Trophoblast cell (in vitro differentiated cells and primary cell): ENCODE results near the gene AVPR1A.

Source experiments
- DNase-seq, 2 donors: peaks; one replicate each; pipeline ENCODE4 v3.0.0-alpha.2; 2016
- H2AFZ ChIP-seq: 2 replicates; pipeline ENCODE4 v1.6.1; 2013; ENCODE audit warnings: low read length, moderate library complexity, mild to moderate bottlenecking; ENCODE audit not compliant: insufficient read depth, poor library complexity
- H2AK5ac ChIP-seq: 2 replicates; pipeline ENCODE4 v1.6.1; 2013; ENCODE audit warnings: mild to moderate bottlenecking, low read length
- H2BK120ac ChIP-seq: 2 replicates; pipeline ENCODE4 v1.6.1; 2013; ENCODE audit warnings: low read length, mild to moderate bottlenecking, moderate library complexity; ENCODE audit not compliant: insufficient read depth, poor library complexity
- H2BK12ac ChIP-seq: 2 replicates; pipeline ENCODE4 v1.6.1; 2013; ENCODE audit warnings: mild to moderate bottlenecking, low read length, moderate library complexity
- H2BK5ac ChIP-seq: 2 replicates; pipeline ENCODE4 v1.6.1; 2013; ENCODE audit warnings: low read length, low read depth, moderate library complexity, mild to moderate bottlenecking; ENCODE audit not compliant: poor library complexity
- H3K14ac ChIP-seq: 2 replicates; pipeline ENCODE4 v1.6.1; 2013; ENCODE audit warnings: mild to moderate bottlenecking, low read length
- H3K18ac ChIP-seq: 2 replicates; pipeline ENCODE4 v1.6.1; 2013; ENCODE audit warnings: mild to moderate bottlenecking, low read length
- H3K23ac ChIP-seq: 2 replicates; pipeline ENCODE4 v1.6.1; 2013; ENCODE audit warnings: low read length
- H3K27ac ChIP-seq: 2 replicates; pipeline ENCODE4 v1.5.1; 2013; ENCODE audit warnings: low read depth, mild to moderate bottlenecking, inconsistent platforms, low read length, moderate library complexity
- H3K27me3 ChIP-seq: 2 replicates; pipeline ENCODE4 v1.6.1; 2013; ENCODE audit warnings: inconsistent platforms, mild to moderate bottlenecking, low read length, moderate library complexity; ENCODE audit not compliant: insufficient read depth
- H3K36me3 ChIP-seq, 2 experiments: 1 replicate in 1 of 2; 2 replicates in 1 of 2; pipeline ENCODE4 v1.6.1; 2013; ENCODE audit warnings: low read length in 2 of 2, mild to moderate bottlenecking in 2 of 2, moderate library complexity in 1 of 2; ENCODE audit not compliant: insufficient read depth in 2 of 2, control insufficient read depth in 1 of 2
- H3K4ac ChIP-seq: 2 replicates; pipeline ENCODE4 v1.6.1; 2013; ENCODE audit warnings: low read depth, mild to moderate bottlenecking, low read length, moderate library complexity
- H3K4me1 ChIP-seq, 2 experiments: 1 replicate in 1 of 2; 2 replicates in 1 of 2; pipeline ENCODE4 v1.6.1; 2013; ENCODE audit warnings: low read length in 2 of 2, mild to moderate bottlenecking in 2 of 2, moderate library complexity in 1 of 2; ENCODE audit not compliant: insufficient read depth in 2 of 2, control insufficient read depth in 1 of 2
- H3K4me2 ChIP-seq: 2 replicates; pipeline ENCODE4 v1.6.1; 2013; ENCODE audit warnings: inconsistent platforms, mild to moderate bottlenecking, low read length, moderate library complexity
- H3K4me3 ChIP-seq: 2 replicates; pipeline ENCODE4 v1.5.1; 2013; ENCODE audit warnings: mild to moderate bottlenecking, low read depth, low read length, inconsistent platforms
- H3K79me1 ChIP-seq: one replicate; pipeline ENCODE4 v1.6.1; 2013; ENCODE audit warnings: low read length
- H3K79me2 ChIP-seq: 2 replicates; pipeline ENCODE4 v1.6.1; 2013; ENCODE audit warnings: low read length, mild to moderate bottlenecking; ENCODE audit not compliant: control insufficient read depth, insufficient read depth, poor library complexity
- H3K9ac ChIP-seq: 2 replicates; pipeline ENCODE4 v1.6.1; 2013; ENCODE audit warnings: mild to moderate bottlenecking, low read length
- H3K9me3 ChIP-seq: 2 replicates; pipeline ENCODE4 v1.6.1; 2013; ENCODE audit warnings: low read depth, mild to moderate bottlenecking, control low read depth, inconsistent platforms, low read length; ENCODE audit not compliant: insufficient read depth
- H4K12ac ChIP-seq: 2 replicates; pipeline ENCODE4 v1.6.1; 2013; ENCODE audit warnings: low read depth, mild to moderate bottlenecking, low read length, moderate library complexity
- H4K8ac ChIP-seq: 2 replicates; pipeline ENCODE4 v1.6.1; 2013; ENCODE audit warnings: low read depth, mild to moderate bottlenecking, low read length, moderate library complexity
- H4K91ac ChIP-seq: one replicate; pipeline ENCODE4 v1.6.1; 2013; ENCODE audit warnings: low read depth, mild to moderate bottlenecking, low read length, moderate library complexity
- WGBS: extraction: QIAGEN DNeasy Blood & Tissue Kit; methylation state at CpG from one replicate; pipeline ENCODE4 v1.1.7; 2013; ENCODE audit warnings: missing lambda C conversion rate; ENCODE audit not compliant: insufficient read length, insufficient coverage; ENCODE audit errors: extremely low coverage; 5-methylcytosine and 5-hydroxymethylcytosine counted together

AVPR1A gene

DNA sequence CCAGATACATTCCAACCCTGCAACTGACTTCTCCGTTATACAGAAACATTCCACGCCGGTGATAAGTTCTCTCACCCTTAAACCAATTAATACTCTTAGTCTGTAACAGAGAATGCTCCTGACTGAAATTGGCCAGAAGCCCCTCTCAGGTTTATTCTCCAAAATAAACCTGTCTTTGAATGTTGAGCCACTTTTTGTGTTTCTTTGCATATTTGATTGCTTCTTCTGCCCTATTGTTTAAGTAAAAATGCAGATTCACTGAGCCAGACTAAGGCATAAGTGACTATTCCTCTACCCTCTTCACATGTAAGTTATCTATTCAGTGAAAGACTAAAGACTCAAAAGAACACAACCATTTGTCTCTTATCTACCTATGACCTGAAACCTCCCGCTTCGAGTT is 3.6 kb upstream of the AVPR1A start:
- H3K4me1 ChIP-seq = peaks cover 13 to 20% of the 10 kb centered on the region in 2 experiments
- no peak overlapping the region for H3K4me2 ChIP-seq
- peaks cover 11% of the 10 kb centered on the region for H3K9me3 ChIP-seq
- DNase-seq = no peak
- no peak overlapping the region for H3K4me3 ChIP-seq
- no peak overlapping the region for H2BK5ac ChIP-seq
- no peak overlapping the region for H4K12ac ChIP-seq
- no peak overlapping the region for H4K91ac ChIP-seq
- H2BK12ac ChIP-seq = no peak overlapping the region
- H3K9ac ChIP-seq = no peak overlapping the region
- no peaks in the 10 kb centered on the region for H3K79me2 ChIP-seq
- H3K23ac ChIP-seq = no peak overlapping the region
- no peak overlapping the region for H2BK120ac ChIP-seq
- no peak overlapping the region for H3K18ac ChIP-seq
- H4K8ac ChIP-seq = no peak overlapping the region
- no peak overlapping the region for H3K4ac ChIP-seq
- no peaks in the 10 kb centered on the region for H3K36me3 ChIP-seq
- no peaks in the 10 kb centered on the region for H3K79me1 ChIP-seq
- H3K27ac ChIP-seq = no peak overlapping the region
- peaks cover 20% of the 10 kb centered on the region for H3K27me3 ChIP-seq
- H3K14ac ChIP-seq = no peak overlapping the region
- no peak overlapping the region for H2AFZ ChIP-seq
- H2AK5ac ChIP-seq = no peak overlapping the region
- no CpG with 5 or more reads among the region's 5 CpGs for WGBS

DNA sequence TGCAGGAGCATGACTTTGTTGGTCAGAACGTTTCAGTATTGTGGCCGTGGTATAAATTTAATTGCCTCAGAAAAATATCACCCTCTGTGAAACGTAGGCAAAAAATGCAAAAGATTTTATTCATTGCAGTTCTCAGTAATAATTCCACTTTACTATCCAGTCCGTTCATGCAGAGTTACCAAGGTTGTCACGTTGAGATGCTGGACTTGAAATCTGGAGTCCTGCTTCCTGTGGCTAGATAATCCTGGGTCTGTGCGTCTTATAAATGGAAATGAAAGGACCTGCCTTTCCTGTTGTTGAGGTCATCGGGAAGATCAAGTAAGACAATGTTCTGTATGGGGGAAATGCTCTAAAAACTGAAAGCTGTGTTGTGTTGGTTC is 1.3 kb upstream of the AVPR1A start:
- Histone ChIP-seq H2BK120ac (no peak overlapping the region), H3K4me2 (peak overlapping the region; percentile 71), H2AK5ac (no peak overlapping the region), H3K4me3 (no peak overlapping the region), H3K9ac (no peak overlapping the region), H3K79me2 (no peaks in the 10 kb centered on the region), H3K23ac (no peak overlapping the region), H3K18ac (no peak overlapping the region), H3K36me3 (no peaks in the 10 kb centered on the region), H3K9me3 (peaks cover 11% of the 10 kb centered on the region), H4K12ac (no peak overlapping the region), H3K4ac (no peak overlapping the region), H3K27ac (peak overlapping the region; percentile 8), H3K27me3 (peaks cover 21% of the 10 kb centered on the region), H2BK12ac (no peak overlapping the region), H3K14ac (no peak overlapping the region), H4K91ac (no peak overlapping the region), H2BK5ac (no peak overlapping the region), H3K79me1 (no peaks in the 10 kb centered on the region), H4K8ac (no peak overlapping the region), H2AFZ (no peak overlapping the region), H3K4me1 (peaks cover 13 to 20% of the 10 kb centered on the region in 2 experiments)
- DNase-seq = peak in 1 of 2 donors; percentile 7
- no CpG with 5 or more reads among the region's 7 CpGs for WGBS

- Histone ChIP-seq H4K12ac (no peak overlapping the region), H2BK120ac (no peak overlapping the region), H3K18ac (no peak overlapping the region), H3K4me2 (peak overlapping the region; percentile 71), H4K91ac (no peak overlapping the region), H2AFZ (no peak overlapping the region), H3K14ac (no peak overlapping the region), H2BK5ac (no peak overlapping the region), H3K4ac (no peak overlapping the region), H3K9me3 (peaks cover 11% of the 10 kb centered on the region), H3K4me1 (peaks cover 13 to 20% of the 10 kb centered on the region in 2 experiments), H3K79me2 (no peaks in the 10 kb centered on the region), H4K8ac (no peak overlapping the region), H2AK5ac (no peak overlapping the region), H3K4me3 (no peak overlapping the region), H3K79me1 (no peaks in the 10 kb centered on the region), H3K27me3 (peaks cover 21% of the 10 kb centered on the region), H3K27ac (no peak overlapping the region), H3K36me3 (no peaks in the 10 kb centered on the region), H3K23ac (no peak overlapping the region), H3K9ac (no peak overlapping the region), H2BK12ac (no peak overlapping the region)
- WGBS = no CpG with 5 or more reads among the region's 26 CpGs
- DNase-seq = peak; percentile 36 to 79
Observed at GRCh38 chr12:63151623-63152320, 771 bp upstream of the AVPR1A start.

- Histone ChIP-seq H3K4me1 (peaks cover 13 to 20% of the 10 kb centered on the region in 2 experiments), H3K27me3 (peaks cover 21% of the 10 kb centered on the region), H3K79me1 (no peaks in the 10 kb centered on the region), H3K23ac (no peak overlapping the region), H2BK12ac (no peak overlapping the region), H3K9me3 (peaks cover 11% of the 10 kb centered on the region), H3K79me2 (no peaks in the 10 kb centered on the region), H4K8ac (no peak overlapping the region), H3K36me3 (no peaks in the 10 kb centered on the region), H3K14ac (no peak overlapping the region), H2AK5ac (no peak overlapping the region), H2AFZ (peak overlapping the region; percentile 35), H3K9ac (no peak overlapping the region), H2BK5ac (no peak overlapping the region), H3K4me2 (peak overlapping the region; percentile 71), H2BK120ac (no peak overlapping the region), H3K18ac (no peak overlapping the region), H3K4ac (no peak overlapping the region), H4K91ac (no peak overlapping the region), H3K4me3 (peak overlapping the region; percentile 62), H3K27ac (no peak overlapping the region), H4K12ac (no peak overlapping the region)
- DNase-seq = peak in 1 of 2 donors; percentile 59
- no CpG with 5 or more reads among the region's 75 CpGs for WGBS
Observed at GRCh38 chr12:63149909-63150712, 890 bp downstream of the AVPR1A start.
